ENCODE data around the gene KANK4. TPM values are rescaled to one million over a fixed set of nuclear protein-coding genes. Genes with fewer than 3 reads are reported as not detected.
A peak's percentile ranks its signal among the peaks of the same experiment; 100 is the strongest.

KANK4 gene
- polyA plus RNA-seq, 1 donor (not counting 4 experiments of a cell fraction or from before 2014, with no cell fraction given) = 0.92 TPM

DNA sequence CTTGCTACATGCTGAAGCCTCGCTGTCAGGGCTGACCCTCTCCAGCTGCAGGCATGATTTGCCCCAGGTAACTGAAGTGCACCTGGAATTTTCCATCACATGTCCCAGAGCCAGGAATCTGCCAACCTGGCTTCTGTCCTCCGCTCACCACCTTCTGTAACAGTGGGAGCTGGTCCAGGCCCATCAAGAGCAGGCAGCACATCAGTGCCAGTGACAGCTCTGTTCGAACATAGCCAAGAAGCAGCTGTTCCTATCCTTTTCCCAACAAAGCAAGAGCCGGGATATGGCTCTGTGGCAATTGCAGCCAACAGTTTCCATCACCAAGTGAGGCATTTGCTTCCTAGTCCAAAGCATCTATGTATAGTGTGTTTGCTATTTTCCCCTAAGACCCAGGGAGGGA lies 42.2 kb upstream of the KANK4 start:
- no peaks in the 10 kb centered on the region for H3K36me3 ChIP-seq (ENCODE audit: control insufficient read depth in 2 of 2, extremely low read depth in 1 of 2, insufficient read depth in 2 of 2, low read length in 2 of 2)
- dilution Hi-C loops (cut with MboI; ENCODE audit: extremely low pct_ligation_motif_present, low sequenced_read_pairs) = no loop called here
- no peaks in the 10 kb centered on the region for H3K9me3 ChIP-seq (ENCODE audit: control insufficient read depth, low read depth, low read length)
- no peaks in the 10 kb centered on the region for H3K79me2 ChIP-seq (ENCODE audit: control insufficient read depth, insufficient read depth, low read length)
- DNase-seq (ENCODE audit: low read depth, low spot score) (no peak), FAIRE-seq (no peak)
- no peak overlapping the region for H2AFZ ChIP-seq (ENCODE audit: control insufficient read depth, low read length)
- H3K9ac ChIP-seq (ENCODE audit: control insufficient read depth, extremely low read depth, insufficient read depth, low read length) = no peak overlapping the region
- peaks cover 5% of the 10 kb centered on the region for H3K27me3 ChIP-seq (ENCODE audit: control insufficient read depth, extremely low read depth, insufficient read depth, low read length)
- H3K27ac ChIP-seq (ENCODE audit: control insufficient read depth, insufficient read depth, low read length) = no peak overlapping the region
- no peak overlapping the region for H3K4me2 ChIP-seq (ENCODE audit: control insufficient read depth, extremely low read depth, insufficient read depth, low read depth, low read length)
- no peak for TF ChIP-seq EZH2 (IDR thresholded peaks at IDR 0.05; ENCODE audit: low read length)
- TF ChIP-seq, protein P1, sequence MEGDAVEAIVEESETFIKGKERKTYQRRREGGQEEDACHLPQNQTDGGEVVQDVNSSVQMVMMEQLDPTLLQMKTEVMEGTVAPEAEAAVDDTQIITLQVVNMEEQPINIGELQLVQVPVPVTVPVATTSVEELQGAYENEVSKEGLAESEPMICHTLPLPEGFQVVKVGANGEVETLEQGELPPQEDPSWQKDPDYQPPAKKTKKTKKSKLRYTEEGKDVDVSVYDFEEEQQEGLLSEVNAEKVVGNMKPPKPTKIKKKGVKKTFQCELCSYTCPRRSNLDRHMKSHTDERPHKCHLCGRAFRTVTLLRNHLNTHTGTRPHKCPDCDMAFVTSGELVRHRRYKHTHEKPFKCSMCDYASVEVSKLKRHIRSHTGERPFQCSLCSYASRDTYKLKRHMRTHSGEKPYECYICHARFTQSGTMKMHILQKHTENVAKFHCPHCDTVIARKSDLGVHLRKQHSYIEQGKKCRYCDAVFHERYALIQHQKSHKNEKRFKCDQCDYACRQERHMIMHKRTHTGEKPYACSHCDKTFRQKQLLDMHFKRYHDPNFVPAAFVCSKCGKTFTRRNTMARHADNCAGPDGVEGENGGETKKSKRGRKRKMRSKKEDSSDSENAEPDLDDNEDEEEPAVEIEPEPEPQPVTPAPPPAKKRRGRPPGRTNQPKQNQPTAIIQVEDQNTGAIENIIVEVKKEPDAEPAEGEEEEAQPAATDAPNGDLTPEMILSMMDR (optimal IDR thresholded peaks at IDR 0.05 in 1 of 3, IDR thresholded peaks at IDR 0.05 in 1 of 3, conservative IDR thresholded peaks at IDR 0.05 in 1 of 3; ENCODE audit: extremely low read depth in 1 of 3, insufficient read depth in 2 of 3, low read length in 3 of 3) = no peak
- no peaks in the 10 kb centered on the region for H4K20me1 ChIP-seq (ENCODE audit: control insufficient read depth, extremely low read depth, insufficient read depth, low read length)
- peaks cover 4% of the 10 kb centered on the region for H3K4me1 ChIP-seq (ENCODE audit: control insufficient read depth, extremely low read depth, insufficient read depth, low read length)
- H3K4me3 ChIP-seq (ENCODE audit: control insufficient read depth in 2 of 3, extremely low read depth in 1 of 3, insufficient read depth in 2 of 3, low read depth in 1 of 3, low read length in 3 of 3) = no peak overlapping the region
- H3K9me1 ChIP-seq (ENCODE audit: control insufficient read depth, extremely low read depth, insufficient read depth, low read length) = no peaks in the 10 kb centered on the region

DNA sequence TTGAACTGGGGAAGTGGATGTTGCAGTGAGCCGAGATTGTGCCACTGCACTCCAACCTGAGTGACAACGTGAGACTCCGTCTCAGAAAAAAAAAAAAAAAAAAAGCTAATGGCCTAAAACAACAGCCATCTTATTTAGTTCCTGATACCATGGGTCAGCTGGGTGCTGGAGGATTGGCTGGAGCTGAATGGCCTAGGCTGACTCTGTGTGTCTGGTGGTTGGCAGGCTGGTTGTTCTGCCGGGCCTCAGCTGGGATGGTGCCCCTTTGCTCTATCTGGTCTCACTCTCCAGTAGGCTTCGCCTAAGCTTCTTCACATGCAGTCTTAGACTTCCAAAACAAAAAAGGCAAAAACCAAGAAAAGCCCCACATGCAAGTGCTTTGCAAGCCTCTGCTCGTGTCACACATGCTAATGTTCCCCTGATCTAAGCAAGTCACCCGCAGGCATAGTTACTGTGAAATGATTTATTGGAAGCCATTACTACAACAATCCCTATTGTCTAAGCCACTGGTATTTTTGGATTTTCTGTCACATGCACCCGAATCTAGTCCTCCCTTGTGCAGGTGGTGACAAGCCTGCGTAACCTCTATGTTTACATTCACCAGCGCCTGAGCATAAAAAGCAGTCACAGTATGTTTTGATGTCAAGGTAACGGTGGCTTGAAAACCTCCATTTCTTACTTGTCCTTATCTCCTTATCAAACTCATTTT lies 39.6 kb upstream of the KANK4 start:
- Histone ChIP-seq H3K36me3 (ENCODE audit: control insufficient read depth in 2 of 2, extremely low read depth in 1 of 2, insufficient read depth in 2 of 2, low read length in 2 of 2) (no peaks in the 10 kb centered on the region), H3K4me2 (ENCODE audit: control insufficient read depth, extremely low read depth, insufficient read depth, low read depth, low read length) (no peak overlapping the region), H3K27me3 (ENCODE audit: control insufficient read depth, extremely low read depth, insufficient read depth, low read length) (peaks cover 5% of the 10 kb centered on the region), H2AFZ (ENCODE audit: control insufficient read depth, low read length) (no peak overlapping the region), H3K4me1 (ENCODE audit: control insufficient read depth, extremely low read depth, insufficient read depth, low read length) (peaks cover 5% of the 10 kb centered on the region), H3K9me1 (ENCODE audit: control insufficient read depth, extremely low read depth, insufficient read depth, low read length) (no peaks in the 10 kb centered on the region), H3K4me3 (ENCODE audit: control insufficient read depth in 2 of 3, extremely low read depth in 1 of 3, insufficient read depth in 2 of 3, low read depth in 1 of 3, low read length in 3 of 3) (no peak overlapping the region), H4K20me1 (ENCODE audit: control insufficient read depth, extremely low read depth, insufficient read depth, low read length) (no peaks in the 10 kb centered on the region), H3K79me2 (ENCODE audit: control insufficient read depth, insufficient read depth, low read length) (no peaks in the 10 kb centered on the region), H3K9ac (ENCODE audit: control insufficient read depth, extremely low read depth, insufficient read depth, low read length) (no peak overlapping the region), H3K9me3 (ENCODE audit: control insufficient read depth, low read depth, low read length) (no peaks in the 10 kb centered on the region), H3K27ac (ENCODE audit: control insufficient read depth, insufficient read depth, low read length) (no peak overlapping the region)
- FAIRE-seq (peak; percentile 51), DNase-seq (ENCODE audit: low read depth, low spot score) (no peak)
- no peak for TF ChIP-seq EZH2 (IDR thresholded peaks at IDR 0.05; ENCODE audit: low read length)
- TF ChIP-seq, protein P1 (optimal IDR thresholded peaks at IDR 0.05 in 1 of 3, IDR thresholded peaks at IDR 0.05 in 1 of 3, conservative IDR thresholded peaks at IDR 0.05 in 1 of 3; ENCODE audit: extremely low read depth in 1 of 3, insufficient read depth in 2 of 3, low read length in 3 of 3) = no peak
- dilution Hi-C loops (cut with MboI; ENCODE audit: extremely low pct_ligation_motif_present, low sequenced_read_pairs) = no loop called here

Measured in keratinocyte (primary cell).